ENCODE results near the gene XPOT. TPM values are rescaled to one million over a fixed set of nuclear protein-coding genes. Genes with fewer than 3 reads are reported as not detected.
"Not testable (repeated sequence)": the region's sequence is repeated elsewhere in the genome, so short reads cannot be mapped to it uniquely, and the experiment has no call there.

Gene XPOT, protein sequence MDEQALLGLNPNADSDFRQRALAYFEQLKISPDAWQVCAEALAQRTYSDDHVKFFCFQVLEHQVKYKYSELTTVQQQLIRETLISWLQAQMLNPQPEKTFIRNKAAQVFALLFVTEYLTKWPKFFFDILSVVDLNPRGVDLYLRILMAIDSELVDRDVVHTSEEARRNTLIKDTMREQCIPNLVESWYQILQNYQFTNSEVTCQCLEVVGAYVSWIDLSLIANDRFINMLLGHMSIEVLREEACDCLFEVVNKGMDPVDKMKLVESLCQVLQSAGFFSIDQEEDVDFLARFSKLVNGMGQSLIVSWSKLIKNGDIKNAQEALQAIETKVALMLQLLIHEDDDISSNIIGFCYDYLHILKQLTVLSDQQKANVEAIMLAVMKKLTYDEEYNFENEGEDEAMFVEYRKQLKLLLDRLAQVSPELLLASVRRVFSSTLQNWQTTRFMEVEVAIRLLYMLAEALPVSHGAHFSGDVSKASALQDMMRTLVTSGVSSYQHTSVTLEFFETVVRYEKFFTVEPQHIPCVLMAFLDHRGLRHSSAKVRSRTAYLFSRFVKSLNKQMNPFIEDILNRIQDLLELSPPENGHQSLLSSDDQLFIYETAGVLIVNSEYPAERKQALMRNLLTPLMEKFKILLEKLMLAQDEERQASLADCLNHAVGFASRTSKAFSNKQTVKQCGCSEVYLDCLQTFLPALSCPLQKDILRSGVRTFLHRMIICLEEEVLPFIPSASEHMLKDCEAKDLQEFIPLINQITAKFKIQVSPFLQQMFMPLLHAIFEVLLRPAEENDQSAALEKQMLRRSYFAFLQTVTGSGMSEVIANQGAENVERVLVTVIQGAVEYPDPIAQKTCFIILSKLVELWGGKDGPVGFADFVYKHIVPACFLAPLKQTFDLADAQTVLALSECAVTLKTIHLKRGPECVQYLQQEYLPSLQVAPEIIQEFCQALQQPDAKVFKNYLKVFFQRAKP
- total RNA-seq (2022) (261 and 298 TPM in 2 replicates), Bru-seq, nascent RNA (percentile 98 among the genes with signal in this experiment), BruChase-seq, experiment 1, labeled RNA remaining after a 6-hour chase (percentile 99 among the genes with signal in this experiment), BruChase-seq, experiment 2, labeled RNA remaining after a 2-hour chase (percentile 98 among the genes with signal in this experiment)
- long read RNA-seq, full-length matches to known transcripts = 856 of 1,213 reads
- long read RNA-seq, partial matches to known transcripts = 45 of 1,213 reads
- long read RNA-seq, other reads (novel, unspliced or antisense) = 312 of 1,213 reads

DNA sequence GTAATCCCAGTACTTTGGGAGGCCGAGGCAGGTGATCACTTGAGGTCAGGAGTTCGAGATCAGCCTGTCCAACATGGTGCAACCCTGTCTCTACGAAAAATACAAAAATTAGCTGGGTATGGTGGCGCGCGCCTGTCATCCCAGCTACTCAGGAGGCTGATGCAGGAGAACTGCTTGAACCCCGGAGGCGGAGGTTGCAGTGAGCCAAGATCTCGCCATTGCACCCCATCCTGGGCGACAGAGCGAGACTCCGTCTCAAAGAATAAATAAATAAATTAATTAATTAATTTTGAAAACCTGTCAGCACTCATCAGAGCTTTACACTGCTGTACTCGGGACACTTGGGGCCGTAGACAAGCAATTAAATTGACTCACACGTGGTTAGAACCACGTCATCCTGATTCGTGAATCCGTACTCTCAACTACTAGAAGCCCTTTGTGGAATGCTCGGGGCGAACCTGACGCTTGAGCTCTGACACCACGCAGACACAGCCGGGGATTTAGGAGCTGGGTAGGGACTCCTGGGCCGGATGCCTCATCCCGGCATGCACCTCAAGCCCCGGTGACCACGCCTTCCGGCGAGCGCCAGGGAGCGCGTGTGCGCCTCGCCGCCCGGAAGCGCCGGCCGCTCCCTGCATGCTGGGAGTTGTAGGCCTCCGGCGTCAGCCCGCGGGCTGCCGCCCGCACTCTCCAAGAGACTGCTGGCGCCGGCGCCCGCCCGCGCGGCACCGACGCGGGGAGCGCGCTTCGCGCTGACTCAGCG is at the start of gene XPOT:
Gene XPOT (plus strand): TSS at position 686 of the 763 bp plus-strand sequence. CDS start 5,644 bp downstream, outside the sequence.
- H3K4me3 Mint-ChIP-seq (ENCODE audit: unreplicated experiment) = peak within 1 kb of the TSS; percentile 95
- intact Hi-C loops (cut with micrococcal nuclease) = no loop called here
- TF ChIP-seq, protein P1, sequence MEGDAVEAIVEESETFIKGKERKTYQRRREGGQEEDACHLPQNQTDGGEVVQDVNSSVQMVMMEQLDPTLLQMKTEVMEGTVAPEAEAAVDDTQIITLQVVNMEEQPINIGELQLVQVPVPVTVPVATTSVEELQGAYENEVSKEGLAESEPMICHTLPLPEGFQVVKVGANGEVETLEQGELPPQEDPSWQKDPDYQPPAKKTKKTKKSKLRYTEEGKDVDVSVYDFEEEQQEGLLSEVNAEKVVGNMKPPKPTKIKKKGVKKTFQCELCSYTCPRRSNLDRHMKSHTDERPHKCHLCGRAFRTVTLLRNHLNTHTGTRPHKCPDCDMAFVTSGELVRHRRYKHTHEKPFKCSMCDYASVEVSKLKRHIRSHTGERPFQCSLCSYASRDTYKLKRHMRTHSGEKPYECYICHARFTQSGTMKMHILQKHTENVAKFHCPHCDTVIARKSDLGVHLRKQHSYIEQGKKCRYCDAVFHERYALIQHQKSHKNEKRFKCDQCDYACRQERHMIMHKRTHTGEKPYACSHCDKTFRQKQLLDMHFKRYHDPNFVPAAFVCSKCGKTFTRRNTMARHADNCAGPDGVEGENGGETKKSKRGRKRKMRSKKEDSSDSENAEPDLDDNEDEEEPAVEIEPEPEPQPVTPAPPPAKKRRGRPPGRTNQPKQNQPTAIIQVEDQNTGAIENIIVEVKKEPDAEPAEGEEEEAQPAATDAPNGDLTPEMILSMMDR (IDR thresholded peaks at IDR 0.05; ENCODE audit: unreplicated experiment) = no peak
- BruUV-seq (replicated peaks) = TSS peak; percentile 94
- H3K27me3 Mint-ChIP-seq (ENCODE audit: insufficient read depth, unreplicated experiment) = no peaks in the 10 kb centered on the region
- peaks cover 6% of the 10 kb centered on the region for H3K36me3 Mint-ChIP-seq (ENCODE audit: insufficient read depth, unreplicated experiment)
- peak; percentile 97 for DNase-seq (ENCODE audit: unreplicated experiment)
- no peaks in the 10 kb centered on the region for H3K9me3 Mint-ChIP-seq (ENCODE audit: unreplicated experiment)
- POLR2A ChIA-PET = interaction anchor here (0.7 to 1.5 kb wide), 12 partner anchors 9 to 1096 kb away, joined by 3 to 7 read pairs (median 4); partner anchors contain the start of genes C12orf56 and KICS2
- CTCF ChIA-PET = interaction anchor here (0.8 kb wide), 1 partner anchor 136 kb away, joined by 3 read pairs; no protein-coding TSS in a partner anchor
- peak within 1 kb of the TSS; percentile 99 for H3K27ac Mint-ChIP-seq (ENCODE audit: low read depth, unreplicated experiment)
- peaks cover 24% of the 10 kb centered on the region for H3K4me1 Mint-ChIP-seq (ENCODE audit: insufficient read depth, unreplicated experiment)

DNA sequence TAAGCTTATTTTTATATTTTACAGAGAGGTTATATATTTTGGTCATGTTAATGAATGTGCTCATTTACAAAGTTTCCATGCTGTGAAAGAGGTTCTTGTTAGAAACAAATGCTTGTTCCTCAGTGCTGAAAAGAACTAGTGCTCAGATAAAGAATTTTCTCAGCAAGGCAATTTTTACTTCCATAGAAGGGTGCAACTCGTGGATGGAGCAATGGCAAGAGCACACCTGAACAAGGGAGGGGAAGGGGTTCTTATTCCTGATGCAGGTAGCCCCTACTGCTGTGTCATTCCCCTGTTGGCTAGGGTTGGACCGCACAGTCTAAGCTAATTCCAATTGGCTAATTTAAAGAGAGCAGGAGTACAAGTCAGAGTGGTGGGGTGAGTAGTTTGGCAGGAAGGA is 48.0 kb upstream of the XPOT start:
- H3K4me1 Mint-ChIP-seq (ENCODE audit: insufficient read depth, unreplicated experiment); H3K27me3 Mint-ChIP-seq (ENCODE audit: insufficient read depth, unreplicated experiment); POLR2A ChIA-PET; intact Hi-C loops (cut with micrococcal nuclease); DNase-seq (ENCODE audit: unreplicated experiment); H3K27ac Mint-ChIP-seq (ENCODE audit: low read depth, unreplicated experiment); BruUV-seq (replicated peaks); H3K4me3 Mint-ChIP-seq (ENCODE audit: unreplicated experiment); H3K36me3 Mint-ChIP-seq (ENCODE audit: insufficient read depth, unreplicated experiment): not testable (repeated sequence)
- CTCF ChIA-PET = interaction anchor here (0.7 kb wide), 1 partner anchor 93 kb away, joined by 3 read pairs; no protein-coding TSS in a partner anchor
- H3K9me3 Mint-ChIP-seq (ENCODE audit: unreplicated experiment) = peaks cover 16% of the 10 kb centered on the region

DNA sequence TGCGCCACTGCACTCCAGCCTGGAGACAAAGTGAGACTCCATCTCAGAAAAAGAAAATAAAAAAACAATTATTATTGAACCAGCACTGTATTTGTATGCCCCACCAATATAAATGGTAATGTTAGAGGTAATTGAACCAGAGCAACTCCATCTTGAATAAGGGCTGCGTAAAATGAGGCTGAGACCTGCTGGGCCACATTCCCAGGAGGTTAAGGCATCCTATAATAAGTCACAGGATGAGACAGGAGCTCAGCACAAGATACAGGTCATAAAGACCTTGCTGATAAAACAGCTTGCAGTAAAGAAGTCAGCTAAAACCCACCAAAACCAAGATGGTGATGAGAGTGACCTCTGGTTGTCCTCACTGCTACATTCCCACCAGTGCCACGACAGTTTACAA is 43.0 kb upstream of the XPOT start:
- H3K27ac Mint-ChIP-seq (ENCODE audit: low read depth, unreplicated experiment); DNase-seq (ENCODE audit: unreplicated experiment); CTCF ChIA-PET; intact Hi-C loops (cut with micrococcal nuclease); BruUV-seq (replicated peaks); H3K4me1 Mint-ChIP-seq (ENCODE audit: insufficient read depth, unreplicated experiment); H3K4me3 Mint-ChIP-seq (ENCODE audit: unreplicated experiment); H3K9me3 Mint-ChIP-seq (ENCODE audit: unreplicated experiment); H3K36me3 Mint-ChIP-seq (ENCODE audit: insufficient read depth, unreplicated experiment); H3K27me3 Mint-ChIP-seq (ENCODE audit: insufficient read depth, unreplicated experiment); POLR2A ChIA-PET: not testable (repeated sequence)

DNA sequence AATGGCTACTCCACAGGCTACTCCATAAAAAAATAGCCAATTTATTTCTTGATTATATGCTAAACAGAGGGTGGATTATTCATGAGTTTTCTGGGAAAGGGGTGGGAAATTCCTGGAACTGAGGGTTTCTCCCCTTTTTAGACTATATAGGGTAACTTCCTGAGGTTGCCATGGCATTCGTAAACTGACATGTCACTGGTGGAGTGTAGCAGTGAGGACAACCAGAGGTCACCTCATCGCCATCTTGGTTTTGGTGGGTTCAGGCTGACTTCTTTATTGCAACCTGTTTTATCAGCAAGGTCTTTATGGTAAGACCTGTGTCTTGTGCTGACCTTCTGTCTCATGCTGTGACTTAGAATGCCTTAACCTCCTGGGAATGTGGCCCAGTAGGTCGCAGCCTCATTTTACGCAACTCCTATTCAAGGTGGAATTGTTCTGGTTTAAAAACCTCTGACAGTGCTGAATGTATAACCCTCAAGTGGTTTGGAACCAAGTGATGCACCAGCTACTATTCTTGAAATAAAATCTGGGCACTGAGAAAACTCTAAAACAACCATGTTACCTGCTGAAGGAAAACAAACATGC is 41.4 kb upstream of the XPOT start:
- TF ChIP-seq, protein P1 (IDR thresholded peaks at IDR 0.05; ENCODE audit: unreplicated experiment) = no peak
- no peak overlapping the region for H3K27ac Mint-ChIP-seq (ENCODE audit: low read depth, unreplicated experiment)
- no peak overlapping the region for H3K4me3 Mint-ChIP-seq (ENCODE audit: unreplicated experiment)
- CTCF ChIA-PET = no interaction called here
- no peaks in the 10 kb centered on the region for H3K27me3 Mint-ChIP-seq (ENCODE audit: insufficient read depth, unreplicated experiment)
- no TSS peak for BruUV-seq (replicated peaks)
- no peaks in the 10 kb centered on the region for H3K36me3 Mint-ChIP-seq (ENCODE audit: insufficient read depth, unreplicated experiment)
- intact Hi-C loops (cut with micrococcal nuclease) = no loop called here
- no peaks in the 10 kb centered on the region for H3K4me1 Mint-ChIP-seq (ENCODE audit: insufficient read depth, unreplicated experiment)
- POLR2A ChIA-PET = no interaction called here
- H3K9me3 Mint-ChIP-seq (ENCODE audit: unreplicated experiment) = no peaks in the 10 kb centered on the region
- no peak for DNase-seq (ENCODE audit: unreplicated experiment)
